Muscle of arm (tissue), 14 donors: Measurements from ENCODE around the gene PARP9. TPM values are rescaled to one million over a fixed set of nuclear protein-coding genes. Genes with fewer than 3 reads are reported as not detected.

Source experiments
- DNase-seq: peaks from one replicate; pipeline ENCODE4 v3.0.0-alpha.2; 2013
- long read RNA-seq, 11 donors: transcript quantifications; one replicate each; lab custom pipeline, GENCODE V29; 2026
- polyA plus RNA-seq, 12 donors: library from polyadenylated mRNA; unstranded; fragments of 120-200 nt; gene quantifications; one replicate each; pipeline ENCODE4 v1.2.1, GENCODE V29; 2013; ENCODE audit not compliant: insufficient read length in 12 of 12

PARP9 gene
- polyA plus RNA-seq: 10 to 100 TPM in 10 of 12 donors, 1 to 10 TPM in 1, not detected in 1; 9.7 to 20.0 (median 16.1) TPM
- long read RNA-seq, donor 1: 0 reads
- long read RNA-seq, donor 2, partial matches to known transcripts: 0 of 1 reads
- long read RNA-seq, donor 2, other reads (novel, unspliced or antisense): 0 of 1 reads
- long read RNA-seq, donor 3: 0 reads
- long read RNA-seq, donor 4, partial matches to known transcripts: 5 of 5 reads
- long read RNA-seq, donor 4, other reads (novel, unspliced or antisense): 0 of 5 reads
- long read RNA-seq, donor 5, partial matches to known transcripts: 6 of 7 reads
- long read RNA-seq, donor 5, other reads (novel, unspliced or antisense): 0 of 7 reads
- long read RNA-seq, donor 6: 0 reads
- long read RNA-seq, donor 7: 0 reads
- long read RNA-seq, donor 8, partial matches to known transcripts: 0 of 1 reads
- long read RNA-seq, donor 8, other reads (novel, unspliced or antisense): 0 of 1 reads
- long read RNA-seq, donor 9: 0 reads
- long read RNA-seq, donor 10: 0 reads
- long read RNA-seq, donor 11: 0 reads

DNA sequence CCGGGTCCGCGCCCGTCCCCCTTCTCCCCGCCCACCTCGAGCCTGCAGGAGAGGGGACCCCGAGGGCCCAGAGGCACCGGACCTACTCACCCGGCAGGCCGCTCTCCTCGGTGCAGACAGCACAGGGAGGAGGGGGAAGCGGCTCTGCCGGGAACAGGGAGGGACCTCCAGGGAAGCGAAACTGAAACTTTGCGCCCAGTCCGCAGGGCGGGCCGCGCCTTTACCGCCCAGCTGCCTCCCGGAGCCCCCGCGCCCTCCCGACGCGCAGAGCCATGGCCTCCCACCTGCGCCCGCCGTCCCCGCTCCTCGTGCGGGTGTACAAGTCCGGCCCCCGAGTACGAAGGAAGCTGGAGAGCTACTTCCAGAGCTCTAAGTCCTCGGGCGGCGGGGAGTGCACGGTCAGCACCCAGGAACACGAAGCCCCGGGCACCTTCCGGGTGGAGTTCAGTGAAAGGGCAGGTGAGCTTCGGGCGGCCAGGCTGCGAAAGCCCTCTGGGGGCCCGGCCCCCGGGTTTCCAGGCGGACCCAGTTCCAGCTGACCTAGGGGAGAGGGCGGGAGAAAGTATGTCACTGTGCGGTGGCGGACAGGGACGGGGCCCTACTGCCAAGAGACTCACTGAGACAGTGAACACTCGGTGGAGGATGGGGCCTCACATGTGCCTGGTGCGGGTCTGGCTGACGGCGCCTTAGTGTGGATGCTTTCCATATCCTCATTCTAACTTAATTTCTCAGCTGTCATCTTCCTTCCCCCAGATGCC is at the start of gene PARP9, which contains the start of gene DTX3L:
PARP9 (minus strand) TSS at position 146 of the 758 bp plus-strand sequence. CDS start 4,680 bp downstream, outside the sequence.
DTX3L (plus strand) TSS at position 184 of the 758 bp plus-strand sequence; CDS start at position 273, 89 bp downstream.
- DNase-seq: peak; percentile 79

DNA sequence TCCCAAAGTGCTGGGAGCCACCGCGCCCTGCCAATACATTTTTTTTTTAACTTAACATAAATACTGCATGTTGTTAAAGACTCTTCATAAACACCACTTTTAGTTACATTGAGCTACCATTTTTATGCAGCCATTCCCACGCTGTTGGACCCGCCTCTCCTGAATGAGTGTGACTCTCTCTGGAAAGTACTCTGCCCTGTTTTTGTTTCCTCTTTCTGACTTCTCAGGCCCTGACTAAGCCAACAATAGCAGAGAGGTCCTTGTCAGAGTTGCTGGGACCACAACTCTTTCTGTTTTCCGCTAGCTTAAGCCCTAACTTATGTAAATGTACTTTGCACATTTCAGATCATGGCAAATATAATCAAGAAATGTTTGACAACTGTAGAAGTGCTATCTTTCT is 48.6 kb upstream of the PARP9 start:
- no peak for DNase-seq

DNA sequence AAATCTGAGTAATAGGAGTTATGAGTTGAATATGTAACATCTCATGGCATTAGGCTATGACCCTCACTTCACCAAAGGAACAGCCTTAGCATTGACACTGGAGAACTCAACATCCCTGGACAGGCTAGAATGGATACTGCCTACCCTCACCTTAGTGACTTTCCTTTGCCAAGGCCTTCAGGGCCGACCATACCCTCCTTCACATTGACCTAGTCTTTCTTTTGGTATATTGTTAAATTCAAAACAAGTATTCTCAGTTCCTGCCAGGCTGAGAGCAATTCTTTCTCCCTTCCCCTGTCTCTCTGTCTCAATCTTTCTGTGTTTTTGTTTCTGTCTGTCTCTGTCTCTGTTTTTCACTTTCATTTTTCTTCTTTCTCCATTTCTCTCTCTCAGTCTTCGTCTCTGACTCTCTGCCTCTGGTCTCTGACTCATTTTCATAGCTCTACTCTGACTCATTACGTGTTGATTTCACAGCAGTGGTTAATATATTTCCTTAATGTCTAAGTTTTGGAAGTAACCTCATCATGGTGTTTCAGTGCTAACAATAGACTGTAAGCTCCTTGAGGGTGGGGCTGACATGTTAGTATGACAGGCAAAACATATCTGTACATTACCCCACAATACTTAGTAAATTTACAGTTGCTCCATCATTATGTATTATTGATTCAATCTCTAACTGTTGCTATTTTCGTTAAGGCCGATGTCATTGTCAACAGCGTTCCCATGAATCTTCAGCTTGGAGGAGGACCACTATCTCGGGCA is 45.9 kb upstream of the PARP9 start:
- no peak for DNase-seq

DNA sequence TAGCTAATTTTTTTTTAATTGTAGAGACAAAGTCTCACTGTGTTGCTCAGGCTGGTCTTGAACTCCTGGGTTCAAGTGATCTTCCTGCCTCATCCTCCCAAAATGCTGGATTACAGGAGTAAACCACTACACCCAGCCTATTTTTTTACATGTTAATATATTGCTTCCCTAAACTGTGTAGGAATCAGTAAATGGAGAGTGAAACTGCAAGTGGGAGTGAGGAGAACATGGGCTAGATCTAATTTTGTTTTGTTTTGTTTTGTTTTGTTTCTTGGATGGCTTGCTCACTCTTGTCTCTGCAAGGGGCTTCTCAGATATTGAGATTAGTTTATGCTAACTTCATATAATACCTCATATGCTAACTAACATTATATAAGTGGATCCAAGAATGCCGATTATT is 44.8 kb upstream of the PARP9 start:
- DNase-seq: no peak

DNA sequence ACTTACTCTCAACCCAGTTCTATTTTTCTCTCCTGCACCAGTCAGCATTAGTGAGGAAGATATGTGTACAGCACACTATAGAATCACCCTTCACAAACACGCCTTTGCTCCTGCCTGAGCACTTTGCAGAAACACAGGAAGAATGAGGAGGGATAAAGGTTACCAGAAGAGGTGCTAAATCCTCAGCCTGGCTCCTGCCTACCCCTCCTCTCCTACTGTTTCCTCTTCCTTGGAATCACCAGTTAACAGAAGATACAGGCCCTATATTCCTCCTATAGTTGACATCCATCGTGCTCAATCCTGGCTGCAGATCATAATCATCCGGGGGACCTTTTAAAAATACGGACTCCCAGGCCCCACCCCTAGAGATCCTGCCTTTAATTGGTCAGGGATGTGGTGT is 42.2 kb upstream of the PARP9 start:
- DNase-seq: no peak

DNA sequence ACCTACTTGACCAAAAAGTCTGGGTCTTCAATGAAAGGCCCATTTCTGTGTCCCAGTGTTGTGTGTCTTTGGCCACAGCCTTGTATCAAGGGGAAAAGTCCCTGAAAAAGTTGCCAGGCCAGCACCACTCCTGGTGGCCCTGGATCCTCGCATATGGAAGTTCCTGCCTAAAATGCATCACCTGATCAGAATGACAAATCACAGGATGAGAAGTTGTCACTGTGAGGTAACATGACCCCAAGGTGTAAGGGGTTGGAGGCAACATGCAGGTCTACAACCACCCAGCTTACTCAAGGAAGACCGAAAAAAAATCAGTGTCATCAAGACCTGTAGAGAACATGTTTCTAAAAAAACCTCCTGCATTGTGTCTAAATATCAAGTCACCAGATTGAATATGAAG is 39.0 kb upstream of the PARP9 start:
- DNase-seq: no peak

DNA sequence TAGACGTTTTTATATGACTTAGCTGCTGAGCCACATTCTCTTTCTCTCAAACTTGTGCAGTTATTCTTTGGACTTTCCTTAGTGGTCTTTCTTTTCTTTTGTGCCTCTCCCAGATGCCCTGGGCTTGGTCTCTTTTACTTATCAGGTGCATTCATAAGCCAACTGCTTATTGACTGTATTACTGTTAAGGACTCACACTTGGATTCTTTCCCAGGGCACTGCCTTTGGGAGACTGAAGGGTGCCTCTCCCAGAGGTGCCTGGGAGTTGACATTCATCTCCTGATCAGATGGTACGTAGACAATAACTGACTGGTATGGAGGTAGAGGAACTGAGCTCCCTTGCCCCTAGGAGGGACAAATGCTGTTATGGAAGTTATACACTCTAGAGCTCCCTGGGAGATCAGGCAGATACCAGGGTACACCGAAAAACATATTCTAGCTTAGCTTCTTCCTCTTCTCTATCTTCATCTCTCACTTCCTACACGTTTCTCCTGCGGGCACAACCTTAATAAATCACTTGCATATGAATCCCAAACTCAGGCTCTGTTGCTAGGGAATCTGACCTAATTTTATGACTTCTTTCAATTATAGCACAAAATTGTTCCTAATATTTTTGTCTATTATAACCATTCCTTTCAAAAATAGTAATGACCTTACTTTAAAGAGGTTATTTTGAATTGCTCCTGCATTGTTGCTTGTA is 38.1 kb upstream of the PARP9 start:
- DNase-seq: no peak

DNA sequence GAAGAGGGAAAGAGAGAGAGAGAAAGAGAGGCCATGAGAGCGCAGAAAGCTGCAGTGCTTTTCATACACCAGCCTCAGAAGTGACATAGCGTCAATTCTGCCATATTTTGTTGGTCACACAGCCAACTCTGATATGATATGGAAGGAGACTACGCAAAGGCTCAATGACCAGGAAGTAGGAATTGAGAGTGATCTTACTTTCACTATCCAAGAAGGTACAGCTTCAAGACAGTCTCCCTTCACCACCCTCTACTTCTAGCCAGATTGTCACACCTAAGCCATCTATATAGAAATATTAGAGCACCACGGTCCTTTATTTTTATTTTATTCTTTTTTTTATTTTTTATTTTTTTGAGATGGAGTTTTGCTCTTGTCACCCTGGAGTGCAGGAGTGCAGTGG is 34.5 kb upstream of the PARP9 start:
- DNase-seq: no peak

DNA sequence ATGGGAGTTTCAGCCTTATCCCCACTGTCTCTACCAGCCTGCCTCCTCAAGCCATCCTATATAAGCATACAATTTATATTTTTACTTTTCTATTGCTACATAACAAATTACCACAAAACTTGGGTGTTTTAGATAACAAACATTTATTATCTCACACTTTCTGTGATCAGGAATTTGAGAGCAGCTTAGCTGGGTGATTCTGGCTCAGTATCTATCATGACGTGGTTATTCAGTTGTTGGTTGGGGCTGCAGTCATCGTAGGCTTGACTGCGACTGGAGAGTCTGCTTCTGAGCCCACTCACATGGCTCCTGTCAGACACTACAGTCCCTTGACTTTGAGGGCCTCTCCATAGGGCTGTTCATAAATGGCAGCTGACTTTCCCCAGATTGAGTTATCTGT is 34.1 kb upstream of the PARP9 start:
- DNase-seq: no peak

DNA sequence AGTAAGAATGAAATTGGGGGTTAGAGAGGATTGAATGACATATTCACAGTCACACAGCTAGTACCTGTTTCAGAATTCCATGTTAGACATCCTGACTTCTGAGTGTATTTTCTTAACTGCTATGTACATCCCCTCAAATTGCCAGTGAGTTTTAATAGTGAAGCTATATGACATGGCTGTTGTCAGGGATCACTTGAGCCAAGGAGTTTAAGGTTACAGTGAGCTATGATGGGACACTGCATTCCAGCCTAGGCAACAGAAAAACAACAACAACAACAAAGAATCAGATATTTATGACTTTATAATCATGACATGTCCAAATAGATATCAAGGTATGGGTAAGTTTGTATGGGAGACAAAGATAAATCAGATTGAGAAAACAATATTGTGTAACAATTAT is 29.9 kb upstream of the PARP9 start:
- DNase-seq: no peak

DNA sequence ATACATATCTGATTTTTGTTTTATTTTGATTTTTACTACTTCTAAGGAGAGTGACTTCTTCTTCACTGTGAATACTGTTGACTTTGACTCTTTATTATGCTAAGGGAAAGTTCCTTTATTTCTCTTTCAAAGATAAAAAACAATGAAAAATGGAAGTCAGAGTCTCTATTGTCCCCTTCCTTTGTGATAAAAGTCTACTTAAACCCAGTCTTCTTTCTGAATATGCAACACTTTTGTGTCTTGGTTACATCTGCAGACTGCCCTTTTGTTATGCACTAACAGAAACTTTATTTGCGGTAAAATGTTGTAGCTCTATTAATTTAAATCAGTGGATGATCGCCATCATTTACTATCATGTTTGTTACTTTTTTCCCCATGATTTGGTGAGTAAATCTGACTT is 26.5 kb upstream of the PARP9 start:
- DNase-seq: no peak

DNA sequence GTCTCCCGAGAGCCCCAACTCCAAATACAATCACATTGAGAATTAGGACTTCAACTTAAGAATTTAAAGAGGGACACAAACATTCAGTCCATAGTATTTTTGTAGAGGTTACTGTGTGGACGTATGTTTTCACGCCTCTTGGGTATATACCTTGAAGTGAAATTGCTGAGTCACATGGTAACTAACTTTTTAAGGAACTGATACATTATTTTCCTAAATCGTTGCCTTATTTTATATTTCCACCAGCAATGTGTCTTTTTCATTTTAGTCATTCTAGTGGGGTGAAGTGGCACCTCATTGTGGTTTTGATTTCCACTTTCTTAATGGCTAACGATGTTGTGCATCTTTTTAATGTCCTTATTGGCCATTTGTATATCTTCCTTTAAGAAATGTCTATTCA is 25.2 kb upstream of the PARP9 start:
- DNase-seq: no peak

DNA sequence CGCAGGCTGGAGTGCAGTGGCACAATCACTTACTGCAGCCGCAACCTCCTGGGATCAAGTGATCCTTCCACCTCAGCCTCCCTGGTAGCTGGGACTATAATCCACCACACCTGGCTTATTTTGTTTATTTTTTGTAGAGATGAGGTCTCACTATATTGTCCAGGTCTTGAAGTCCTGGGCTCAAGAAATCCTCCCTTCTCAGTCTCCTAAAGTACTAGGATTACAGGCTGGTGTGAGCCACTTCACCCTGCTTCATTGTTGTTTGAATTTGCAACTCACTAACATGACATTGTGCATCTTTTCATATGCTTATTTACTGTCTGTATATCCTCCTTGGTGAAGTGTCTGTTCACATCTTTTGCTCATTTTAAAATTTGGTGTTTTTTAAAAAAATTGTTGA is 23.5 kb upstream of the PARP9 start:
- no peak for DNase-seq

DNA sequence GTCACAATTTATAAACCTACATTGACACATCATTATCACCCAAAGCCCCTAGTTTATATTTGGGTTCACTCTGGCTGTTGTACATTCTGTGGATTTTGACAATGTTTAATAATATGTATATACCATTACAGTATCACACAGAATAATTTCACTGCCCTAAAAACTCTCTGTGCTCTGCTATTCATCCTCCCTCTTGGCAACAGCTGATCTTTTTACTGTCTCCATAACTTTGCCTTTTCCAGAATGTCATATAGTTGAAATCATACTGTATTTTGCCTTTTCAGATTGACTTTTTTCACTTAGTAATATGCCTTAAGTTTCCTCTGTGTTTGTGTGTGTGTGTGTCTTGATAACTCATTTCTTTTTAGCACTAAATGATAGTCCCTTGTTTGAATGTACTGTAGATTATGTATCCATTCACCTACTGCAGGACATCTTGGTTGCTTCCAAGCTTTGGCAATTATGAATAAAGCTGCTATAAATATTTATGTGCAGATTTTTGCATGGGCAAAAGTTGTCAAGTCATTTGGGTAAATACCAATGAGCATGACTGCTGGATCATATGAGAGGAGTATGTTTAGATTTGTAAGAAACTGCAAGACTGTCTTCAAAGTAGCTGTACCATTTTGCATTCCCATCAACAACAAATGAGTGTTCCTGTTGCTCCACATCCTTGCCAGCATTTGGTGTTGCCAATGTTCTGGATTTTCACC is 22.8 kb upstream of the PARP9 start:
- DNase-seq: no peak

DNA sequence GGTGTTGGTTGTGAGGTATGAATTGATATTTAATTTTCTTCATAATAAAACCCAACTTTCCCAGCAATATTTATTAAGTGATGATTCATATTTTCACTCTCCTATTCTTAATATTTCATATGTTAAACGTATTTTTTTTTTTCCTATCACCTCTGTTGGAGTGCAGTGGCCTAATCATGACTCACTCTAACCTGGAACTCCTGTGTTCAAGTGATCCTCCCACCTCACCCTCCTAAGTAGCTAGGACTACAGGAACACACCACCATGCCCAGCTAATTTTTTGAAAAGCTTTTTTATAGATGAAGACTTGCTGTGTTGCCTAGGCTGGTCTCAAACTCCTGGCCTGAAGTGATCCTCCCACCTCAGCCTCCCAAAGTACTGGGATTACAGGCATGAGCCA is 22.0 kb upstream of the PARP9 start:
- DNase-seq: no peak

DNA sequence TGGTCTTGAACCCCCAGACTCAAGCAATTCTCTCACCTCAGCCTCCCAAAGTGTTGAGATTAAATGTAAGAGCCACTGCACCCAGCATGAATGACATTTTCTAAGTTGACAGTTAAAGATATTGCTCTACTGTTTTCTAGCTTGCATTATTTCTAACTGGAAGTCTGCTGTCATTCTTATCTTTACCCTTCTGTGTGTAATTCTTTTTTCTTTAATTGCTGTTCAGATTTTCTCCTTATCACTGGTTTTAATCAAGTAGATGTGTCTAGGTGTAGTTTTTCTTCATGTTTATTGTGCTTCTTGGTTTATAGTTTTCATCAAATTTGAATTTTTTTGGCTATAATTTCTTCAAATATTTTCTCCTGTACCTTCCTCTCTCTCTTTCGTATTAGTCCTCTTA is 18.3 kb upstream of the PARP9 start:
- DNase-seq: no peak

DNA sequence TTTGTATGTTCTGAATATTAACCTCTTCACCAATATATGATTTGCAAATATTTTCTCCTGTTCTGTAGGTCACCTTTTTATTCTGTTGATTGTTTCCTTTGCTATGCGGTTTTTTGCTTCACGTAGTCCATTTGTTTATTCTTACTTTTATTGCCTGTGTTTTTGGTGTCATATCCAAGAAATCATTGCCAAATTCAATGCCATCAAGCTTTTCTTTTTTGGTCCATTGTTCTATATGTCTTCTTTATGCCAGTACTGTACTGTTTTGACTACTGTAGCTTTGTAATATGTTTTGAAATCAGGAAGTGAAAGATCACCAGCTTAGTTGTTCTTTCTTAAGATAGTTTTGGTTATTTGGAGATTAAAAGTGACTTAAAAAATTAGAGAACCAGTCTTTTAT is 17.5 kb upstream of the PARP9 start:
- no peak for DNase-seq

DNA sequence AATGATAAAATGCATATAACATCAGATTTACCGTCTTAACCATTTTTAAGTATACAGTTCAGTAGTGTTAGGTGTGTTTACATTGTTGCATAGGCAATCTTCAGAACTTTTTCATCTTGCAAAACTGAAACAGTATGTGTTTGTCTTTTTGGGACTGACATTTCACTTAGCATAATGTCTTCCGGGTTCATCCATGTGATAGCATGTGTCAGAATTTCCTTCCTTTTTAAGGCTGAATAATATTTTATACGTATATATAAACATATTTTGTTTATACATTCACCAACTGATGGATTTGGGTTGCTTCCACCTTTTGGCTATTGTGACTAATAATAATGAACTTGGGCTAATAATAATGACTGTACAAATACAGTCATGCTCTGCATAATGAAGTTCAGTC is 16.4 kb upstream of the PARP9 start:
- no peak for DNase-seq

DNA sequence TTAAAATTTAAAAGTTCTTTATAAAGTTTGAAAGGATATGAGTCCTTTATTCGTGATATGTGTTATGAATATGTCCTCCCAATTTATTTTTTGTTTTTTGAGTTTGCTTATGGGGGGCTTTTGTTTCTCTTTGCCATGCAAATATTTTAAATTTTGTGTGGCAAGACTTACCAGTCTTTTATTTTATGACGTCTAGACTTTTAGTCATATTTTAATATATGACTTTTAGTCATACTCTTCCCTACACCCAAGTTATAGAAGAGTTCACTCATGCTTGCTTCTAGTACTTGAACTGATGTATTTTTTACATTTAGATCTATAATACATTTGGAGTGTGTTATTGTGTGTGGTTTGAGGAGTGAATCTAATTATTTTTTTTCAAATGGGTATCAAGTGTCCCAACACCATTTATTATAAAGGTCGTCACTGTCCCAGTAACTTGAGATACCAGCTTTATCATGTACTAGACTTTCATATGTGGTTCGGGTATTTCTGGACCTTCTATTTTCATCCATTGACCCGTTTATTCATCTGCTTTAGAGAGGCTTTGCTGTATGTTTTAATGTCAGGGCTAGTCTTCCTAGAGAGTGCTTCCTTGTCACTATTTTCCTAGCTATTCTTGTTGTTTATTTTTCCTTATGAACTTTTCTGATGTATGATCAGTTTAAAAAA is 14.1 kb upstream of the PARP9 start:
- no peak for DNase-seq

DNA sequence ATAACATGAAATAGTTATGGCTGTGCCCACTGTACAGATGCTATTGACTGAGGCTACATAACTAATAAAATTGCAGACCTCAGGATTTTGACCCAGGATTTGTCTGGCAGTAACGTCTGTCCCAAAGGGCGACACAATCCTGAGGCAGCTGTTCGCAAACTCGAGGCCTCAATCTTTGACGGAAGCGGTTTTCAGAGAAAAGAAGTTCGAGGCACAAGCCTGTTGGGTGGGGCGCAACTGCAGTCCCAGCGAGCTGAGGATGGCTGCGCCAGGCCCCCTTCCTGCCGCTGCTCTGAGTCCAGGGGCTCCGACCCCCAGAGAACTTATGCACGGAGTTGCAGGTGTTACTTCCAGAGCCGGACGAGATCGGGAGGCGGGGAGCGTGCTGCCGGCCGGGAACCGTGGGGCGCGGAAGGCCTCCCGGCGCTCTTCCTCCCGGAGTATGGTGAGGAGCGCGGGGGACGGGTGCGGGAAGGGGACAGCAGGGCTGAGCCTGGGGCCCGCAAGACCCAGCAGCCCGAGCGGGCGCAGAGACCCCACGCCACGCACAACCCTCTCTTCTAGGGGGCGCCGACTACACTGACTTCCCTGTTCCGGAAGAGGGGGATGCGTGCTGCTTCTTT is 13.4 kb upstream of the PARP9 start, which contains the start of gene PARP15:
PARP15 (plus strand) TSS at position 242 of the 623 bp plus-strand sequence; CDS start at position 260, 18 bp downstream.
- no peak for DNase-seq
